NCI-H774 (cell line): ENCODE measurements around the gene PROCR.
"Not testable (repeated sequence)": the region's sequence is repeated elsewhere in the genome, so short reads cannot be mapped to it uniquely, and the experiment has no call there.

Source experiments
- DNase-seq: peaks from one replicate; lab custom pipeline; 2025; lab: John Stamatoyannopoulos, UW

Gene PROCR

GRCh38 chr20:35165221-35166185 is 6.4 kb upstream of the PROCR start:
- DNase-seq: no peak

GRCh38 chr20:35166242-35166830 is 5.5 kb upstream of the PROCR start:
- DNase-seq: no peak

GRCh38 chr20:35167787-35168186 is 4.1 kb upstream of the PROCR start:
- DNase-seq: no peak

- DNase-seq: not testable (repeated sequence)
Measured at GRCh38 chr20:35168701-35169409, 3.0 kb upstream of the PROCR start.

- DNase-seq: no peak
Measured at GRCh38 chr20:35171438-35171752, 477 bp upstream of the PROCR start.

GRCh38 chr20:35172434-35172806 is 548 bp downstream of the PROCR start:
- DNase-seq: no peak

- no peak for DNase-seq
Measured at GRCh38 chr20:35173576-35174192, 1.8 kb downstream of the PROCR start.

GRCh38 chr20:35174458-35175216 is 2.8 kb downstream of the PROCR start:
- DNase-seq: no peak

- DNase-seq: no peak
Measured at GRCh38 chr20:35176132-35176531, 4.3 kb downstream of the PROCR start.

GRCh38 chr20:35179292-35180212 is 7.7 kb downstream of the PROCR start:
- no peak for DNase-seq

GRCh38 chr20:35180266-35180665 is 8.4 kb downstream of the PROCR start:
- DNase-seq: no peak

- DNase-seq: no peak
Measured at GRCh38 chr20:35181731-35182130, 9.9 kb downstream of the PROCR start.

GRCh38 chr20:35186691-35187289 is 14.9 kb downstream of the PROCR start:
- not testable (repeated sequence) for DNase-seq

GRCh38 chr20:35187584-35188190 is 15.8 kb downstream of the PROCR start:
- DNase-seq: no peak

GRCh38 chr20:35189223-35189622 is 17.4 kb downstream of the PROCR start:
- not testable (repeated sequence) for DNase-seq

- no peak for DNase-seq
Measured at GRCh38 chr20:35190556-35190955, 18.7 kb downstream of the PROCR start.

GRCh38 chr20:35191419-35192117 is 19.7 kb downstream of the PROCR start:
- DNase-seq: no peak

GRCh38 chr20:35192118-35192872 is 20.4 kb downstream of the PROCR start:
- DNase-seq: no peak
